Lower lobe of right lung (tissue), 2 donors: Measurements from ENCODE around the gene ABCC4. TPM values are rescaled to one million over a fixed set of nuclear protein-coding genes. Genes with fewer than 3 reads are reported as not detected.

ENCODE experiments used
- ATAC-seq, 2 donors: fragments of 200-7000 bp; cut with Tn5 transposase; one replicate each; pipeline ENCODE4 v1.9.1; 2020 to 2022; ENCODE audit warnings: mild to moderate bottlenecking in 2 of 2, moderate library complexity in 2 of 2
- DNase-seq: peaks from one replicate; pipeline ENCODE4 v3.0.0-alpha.2; 2020
- H3K27ac ChIP-seq: fragments of 200-600 bp; one replicate; pipeline ENCODE4 v1.8.0; 2022
- H3K27me3 ChIP-seq: fragments of 200-600 bp; one replicate; pipeline ENCODE4 v1.8.0; 2022; ENCODE audit warnings: low read depth
- H3K36me3 ChIP-seq: fragments of 200-600 bp; one replicate; pipeline ENCODE4 v1.8.0; 2022; ENCODE audit warnings: mild to moderate bottlenecking
- H3K4me1 ChIP-seq: fragments of 200-600 bp; one replicate; pipeline ENCODE4 v1.8.0; 2022
- H3K4me3 ChIP-seq: fragments of 200-600 bp; one replicate; pipeline ENCODE4 v1.8.0; 2022; ENCODE audit warnings: mild to moderate bottlenecking
- H3K9me3 ChIP-seq: fragments of 200-600 bp; one replicate; pipeline ENCODE4 v1.8.0; 2022
- intact Hi-C: fragments of 100-400 bp; cut with DNase I; formaldehyde crosslinking; loops from one replicate; pipeline ENCODE4 v1.11.0; 2022
- total RNA-seq: library from RNA; stranded (reverse); fragmentation: NEBNext Ultra II Directional; extraction: Animal tissue kit (Norgen Biotek cat#: 25700); gene quantifications from one replicate; pipeline ENCODE4 v1.2.1, GENCODE V29; 2021
- TF ChIP-seq, protein P1 (sequence below): fragments of 200-600 bp; IDR thresholded peaks from one replicate; pipeline ENCODE4 v1.8.0; 2022; ENCODE audit warnings: antibody characterized with exemption, mild to moderate bottlenecking
- donor health status: DM: no; HTN: yes; CAD: no; lungs with severe emphysema.

ABCC4 gene
- total RNA-seq, 1 donor from 2014 or later: 32.2 TPM

DNA sequence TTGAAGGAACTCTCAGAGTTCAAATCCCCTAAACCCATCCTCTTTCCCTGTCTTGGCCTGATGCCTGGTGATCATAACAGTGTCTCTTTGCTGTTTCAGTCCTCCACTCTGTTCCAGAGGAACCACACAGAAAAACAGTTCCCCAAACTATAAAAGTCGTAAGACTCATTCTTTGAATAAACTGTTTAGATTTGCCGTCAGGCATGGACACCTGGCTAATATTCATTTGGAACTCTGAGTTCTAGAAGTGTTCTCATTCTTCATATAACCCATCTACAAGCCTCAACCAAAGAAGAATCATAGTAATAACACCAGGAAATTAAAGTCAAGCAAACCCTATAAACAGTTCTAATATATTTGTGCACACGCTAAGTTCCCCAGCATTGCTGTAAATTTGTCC is 37.7 kb upstream of the ABCC4 start:
- ATAC-seq (no peak), DNase-seq (no peak)
- H3K27me3 ChIP-seq: no peaks in the 10 kb centered on the region
- H3K4me3 ChIP-seq: no peak overlapping the region
- H3K9me3 ChIP-seq: no peaks in the 10 kb centered on the region
- H3K4me1 ChIP-seq: no peaks in the 10 kb centered on the region
- H3K36me3 ChIP-seq: no peaks in the 10 kb centered on the region
- H3K27ac ChIP-seq: no peak overlapping the region
- TF ChIP-seq, protein P1, sequence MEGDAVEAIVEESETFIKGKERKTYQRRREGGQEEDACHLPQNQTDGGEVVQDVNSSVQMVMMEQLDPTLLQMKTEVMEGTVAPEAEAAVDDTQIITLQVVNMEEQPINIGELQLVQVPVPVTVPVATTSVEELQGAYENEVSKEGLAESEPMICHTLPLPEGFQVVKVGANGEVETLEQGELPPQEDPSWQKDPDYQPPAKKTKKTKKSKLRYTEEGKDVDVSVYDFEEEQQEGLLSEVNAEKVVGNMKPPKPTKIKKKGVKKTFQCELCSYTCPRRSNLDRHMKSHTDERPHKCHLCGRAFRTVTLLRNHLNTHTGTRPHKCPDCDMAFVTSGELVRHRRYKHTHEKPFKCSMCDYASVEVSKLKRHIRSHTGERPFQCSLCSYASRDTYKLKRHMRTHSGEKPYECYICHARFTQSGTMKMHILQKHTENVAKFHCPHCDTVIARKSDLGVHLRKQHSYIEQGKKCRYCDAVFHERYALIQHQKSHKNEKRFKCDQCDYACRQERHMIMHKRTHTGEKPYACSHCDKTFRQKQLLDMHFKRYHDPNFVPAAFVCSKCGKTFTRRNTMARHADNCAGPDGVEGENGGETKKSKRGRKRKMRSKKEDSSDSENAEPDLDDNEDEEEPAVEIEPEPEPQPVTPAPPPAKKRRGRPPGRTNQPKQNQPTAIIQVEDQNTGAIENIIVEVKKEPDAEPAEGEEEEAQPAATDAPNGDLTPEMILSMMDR: no peak
- intact Hi-C loops: no loop called here

GRCh38 chr13:95337597-95337996 is 36.3 kb upstream of the ABCC4 start:
- TF ChIP-seq, protein P1: no peak
- Histone ChIP-seq H3K9me3 (no peaks in the 10 kb centered on the region), H3K36me3 (no peaks in the 10 kb centered on the region), H3K4me1 (no peaks in the 10 kb centered on the region), H3K4me3 (no peak overlapping the region), H3K27ac (no peak overlapping the region), H3K27me3 (no peaks in the 10 kb centered on the region)
- DNase-seq (no peak), ATAC-seq (no peak)
- intact Hi-C loops: no loop called here

DNA sequence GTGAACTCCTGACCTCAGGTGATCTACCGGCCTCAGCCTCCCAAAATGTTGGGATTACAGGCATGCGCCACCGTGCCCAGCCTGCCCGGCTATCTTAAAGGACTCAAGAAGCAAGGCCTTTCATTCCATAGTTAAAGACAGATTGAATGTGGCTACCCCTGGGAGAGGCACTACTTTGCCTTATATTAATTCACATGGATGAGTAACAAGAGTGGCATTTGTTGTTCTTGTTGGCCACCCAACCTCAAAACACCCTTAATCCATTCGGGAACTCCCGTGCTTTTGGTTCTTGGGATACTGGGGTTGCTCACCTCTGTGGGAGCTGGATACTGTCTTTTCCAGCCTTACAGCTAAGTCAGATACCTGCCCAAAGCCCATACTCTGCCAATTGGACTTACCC is 34.4 kb upstream of the ABCC4 start:
- Histone ChIP-seq H3K4me3 (no peak overlapping the region), H3K27me3 (no peaks in the 10 kb centered on the region), H3K4me1 (no peaks in the 10 kb centered on the region), H3K36me3 (no peaks in the 10 kb centered on the region), H3K9me3 (no peaks in the 10 kb centered on the region), H3K27ac (no peak overlapping the region)
- ATAC-seq (no peak), DNase-seq (no peak)
- TF ChIP-seq, protein P1: no peak
- intact Hi-C loops: no loop called here

DNA sequence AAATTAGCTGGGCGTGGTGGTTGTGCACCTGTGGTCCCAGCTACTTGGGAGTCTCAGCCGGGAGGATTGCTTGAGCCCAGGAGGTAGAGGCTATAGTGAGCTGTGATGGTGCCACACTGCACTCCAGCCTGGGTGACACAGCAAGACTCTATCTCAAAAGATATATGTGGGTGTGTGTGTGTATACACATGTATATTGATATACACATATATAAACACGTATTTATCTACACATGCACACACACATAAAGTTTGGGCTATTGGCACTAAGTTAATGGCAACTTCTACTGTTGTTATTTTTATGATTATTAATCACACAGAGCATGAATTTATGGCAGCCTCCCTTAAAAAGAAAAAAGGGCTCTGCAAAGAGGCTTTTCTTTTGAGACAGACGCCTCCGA is 27.1 kb upstream of the ABCC4 start:
- Histone ChIP-seq H3K4me1 (no peaks in the 10 kb centered on the region), H3K9me3 (no peaks in the 10 kb centered on the region), H3K27me3 (no peaks in the 10 kb centered on the region), H3K36me3 (no peaks in the 10 kb centered on the region), H3K27ac (no peak overlapping the region), H3K4me3 (no peak overlapping the region)
- TF ChIP-seq, protein P1: no peak
- ATAC-seq (no peak), DNase-seq (no peak)
- intact Hi-C loops: no loop called here

- H3K27ac ChIP-seq: no peak overlapping the region
- no peaks in the 10 kb centered on the region for H3K9me3 ChIP-seq
- no peaks in the 10 kb centered on the region for H3K27me3 ChIP-seq
- no peak for ATAC-seq
- no peaks in the 10 kb centered on the region for H3K36me3 ChIP-seq
- intact Hi-C loops: no loop called here
- DNase-seq: no peak
- H3K4me3 ChIP-seq: no peak overlapping the region
- no peaks in the 10 kb centered on the region for H3K4me1 ChIP-seq
- TF ChIP-seq, protein P1: no peak
Measured at GRCh38 chr13:95327190-95327589, 25.9 kb upstream of the ABCC4 start.

DNA sequence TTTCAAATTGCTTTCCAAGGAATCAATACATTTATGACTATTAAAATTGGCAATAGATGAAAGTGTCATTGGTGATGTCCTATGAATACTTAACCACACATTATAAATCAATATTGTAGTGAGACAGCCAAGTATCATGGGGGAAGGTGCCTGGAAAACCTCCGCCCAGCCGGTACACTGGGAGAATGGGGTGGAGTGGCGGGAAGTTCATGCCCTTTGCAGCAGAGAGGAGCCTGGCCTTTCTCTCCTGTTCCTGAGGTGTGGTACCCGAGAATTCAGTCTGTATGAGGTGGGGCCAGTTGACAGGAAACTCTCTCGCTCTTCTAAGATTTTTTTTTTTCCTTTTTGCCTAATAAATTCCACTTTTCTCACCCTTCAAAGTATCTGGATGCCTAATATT is 25.4 kb upstream of the ABCC4 start:
- intact Hi-C loops: no loop called here

More for the DNA sequence above, 25.4 kb upstream of the ABCC4 start:
- H3K4me3 ChIP-seq: no peak overlapping the region
- DNase-seq (no peak), ATAC-seq (no peak)
- H3K27me3 ChIP-seq: no peaks in the 10 kb centered on the region
- no peaks in the 10 kb centered on the region for H3K9me3 ChIP-seq
- TF ChIP-seq, protein P1: no peak
- no peak overlapping the region for H3K27ac ChIP-seq
- H3K36me3 ChIP-seq: no peaks in the 10 kb centered on the region
- H3K4me1 ChIP-seq: no peaks in the 10 kb centered on the region
